Naive thymus-derived CD8-positive, alpha-beta T cell (primary cell): Measurements from ENCODE around the gene SMPD3. TPM values are rescaled to one million over a fixed set of nuclear protein-coding genes. Genes with fewer than 3 reads are reported as not detected.

Source experiments
- ATAC-seq, 2 donors: fragments of 150-1000 bp; cut with Tn5 transposase in 1 of 2; sonication (Bioruptor Pico), chemical (Tn5 transposase) in 1 of 2; 1 replicate in 1 of 2; 2 replicates in 1 of 2; pipeline ENCODE4 v1.10.0; 2021; ENCODE audit warnings: mild to moderate bottlenecking in 2 of 2, moderate library complexity in 2 of 2
- POLR2A ChIA-PET: fragments of 350-600 bp; sonication (Branson Sonifier 250); formaldehyde crosslinking; loops from one replicate; lab custom pipeline; 2021; ENCODE audit warnings: antibody characterized with exemption; lab: Charles Lee
- DNase-seq, 10 donors: peaks; one replicate each; pipeline versions ENCODE4 v3.0.0 to v3.0.0-alpha.2; 2020 to 2022
- H3K27ac Mint-ChIP-seq, 10 donors: one replicate each; pipeline ENCODE4 v1.8.0; 2020 to 2022; ENCODE audit warnings: mild to moderate bottlenecking in 10 of 10, mixed read lengths in 10 of 10, moderate library complexity in 4 of 10, inconsistent platforms in 1 of 10
- H3K27me3 Mint-ChIP-seq, 5 donors: one replicate each; pipeline ENCODE4 v1.8.0; 2021 to 2022; ENCODE audit warnings: mixed read lengths in 5 of 5
- H3K36me3 Mint-ChIP-seq, 3 donors: one replicate each; pipeline ENCODE4 v1.8.0; 2020 to 2022; ENCODE audit warnings: mixed read lengths in 3 of 3, mild to moderate bottlenecking in 2 of 3, inconsistent platforms in 1 of 3
- H3K4me1 Mint-ChIP-seq, 4 donors: one replicate each; pipeline ENCODE4 v1.8.0; 2021 to 2022; ENCODE audit warnings: mixed read lengths in 4 of 4
- H3K4me3 Mint-ChIP-seq, 10 donors: one replicate each; pipeline ENCODE4 v1.8.0; 2020 to 2022; ENCODE audit warnings: mild to moderate bottlenecking in 10 of 10, mixed read lengths in 10 of 10, moderate library complexity in 6 of 10, inconsistent platforms in 1 of 10
- H3K9me3 Mint-ChIP-seq, 9 donors: one replicate each; pipeline ENCODE4 v1.8.0; 2020 to 2022; ENCODE audit warnings: mixed read lengths in 9 of 9, mild to moderate bottlenecking in 3 of 9, inconsistent platforms in 1 of 9, moderate library complexity in 1 of 9
- polyA plus RNA-seq, 3 donors: library from polyadenylated mRNA; unstranded; fragments of 300-500 nt; fragmentation: Illumina TruSeq; gene quantifications; one replicate each; pipeline ENCODE4 v1.2.3, GENCODE V29; 2021
- total RNA-seq, 8 experiments: library from RNA in 2 of 8; stranded (reverse) in 2 of 8; gene quantifications; one replicate each; pipeline ENCODE4 v1.2.3 and lab custom pipeline; 2021 to 2026

The SMPD3 gene
- total and polyA plus RNA-seq, 5 experiments from 2014 or later, result 0.27 to 3.5 (median 0.88) TPM

- peak; percentile 35 to 38 for ATAC-seq
- Mint-ChIP-seq H3K27me3 (peaks cover 3 to 27% (median 3%) of the 10 kb centered on the region in 5 donors), H3K4me3 (peak overlapping the region; percentile 25 to 82 (median 66)), H3K36me3 (no peaks in the 10 kb centered on the region), H3K4me1 (peaks cover 28 to 72% (median 53%) of the 10 kb centered on the region in 4 donors), H3K27ac (peak overlapping the region; percentile 19 to 88 (median 62)), H3K9me3 (no peaks in the 10 kb centered on the region)
- peak in 3 of 10 donors; percentile 18 to 33 (median 27) for DNase-seq
- POLR2A ChIA-PET, result interaction anchor here (0.6 to 3.5 kb wide), 7 partner anchors 10 to 963 kb away, joined by 3 to 24 read pairs (median 4); no protein-coding TSS in a partner anchor
Observed at GRCh38 chr16:68369697-68370580, 78.4 kb downstream of the SMPD3 start.

GRCh38 chr16:68369168-68369567 lies 79.1 kb downstream of the SMPD3 start:
- Mint-ChIP-seq H3K9me3 (no peaks in the 10 kb centered on the region), H3K27ac (peak overlapping the region in 1 of 10 donors; percentile 82), H3K36me3 (no peaks in the 10 kb centered on the region), H3K27me3 (peaks cover 3 to 27% (median 3%) of the 10 kb centered on the region in 5 donors), H3K4me3 (peak overlapping the region in 9 of 10 donors; percentile 25 to 82 (median 74)), H3K4me1 (peaks cover 28 to 72% (median 55%) of the 10 kb centered on the region in 4 donors)
- POLR2A ChIA-PET, result interaction anchor here (0.6 to 3.5 kb wide), 6 partner anchors 9 to 611 kb away, joined by 3 to 24 read pairs (median 4); no protein-coding TSS in a partner anchor
- no peak for DNase-seq
- peak in 1 of 2 donors; percentile 17 for ATAC-seq

- peak; percentile 40 to 48 for ATAC-seq
- peak in 1 of 10 donors; percentile 30 for DNase-seq
- H3K27ac Mint-ChIP-seq, result peak overlapping the region in 7 of 10 donors; percentile 29 to 87 (median 75)
- no peaks in the 10 kb centered on the region for H3K36me3 Mint-ChIP-seq
- H3K4me1 Mint-ChIP-seq, result peaks cover 26 to 72% (median 54%) of the 10 kb centered on the region in 4 donors
- no peaks in the 10 kb centered on the region for H3K9me3 Mint-ChIP-seq
- H3K27me3 Mint-ChIP-seq, result peaks cover 3 to 27% (median 3%) of the 10 kb centered on the region in 5 donors
- POLR2A ChIA-PET, result interaction anchor here (0.7 to 3.5 kb wide), 4 partner anchors 8 to 610 kb away, joined by 3 to 24 read pairs (median 4); no protein-coding TSS in a partner anchor
- H3K4me3 Mint-ChIP-seq, result peak overlapping the region; percentile 31 to 85 (median 72)
Observed at GRCh38 chr16:68368301-68368888, 79.9 kb downstream of the SMPD3 start.

- POLR2A ChIA-PET, result interaction anchor here (1.3 to 3.5 kb wide), 2 partner anchors 11 to 50 kb away, joined by 5 to 24 read pairs; no protein-coding TSS in a partner anchor
- H3K36me3 Mint-ChIP-seq, result no peaks in the 10 kb centered on the region
- no peak for DNase-seq
- peaks cover 26 to 72% (median 54%) of the 10 kb centered on the region in 4 donors for H3K4me1 Mint-ChIP-seq
- H3K27me3 Mint-ChIP-seq, result peaks cover 3 to 27% (median 3%) of the 10 kb centered on the region in 5 donors
- H3K9me3 Mint-ChIP-seq, result no peaks in the 10 kb centered on the region
- H3K4me3 Mint-ChIP-seq, result peak overlapping the region in 4 of 10 donors; percentile 34 to 85 (median 79)
- peak overlapping the region in 1 of 10 donors; percentile 60 for H3K27ac Mint-ChIP-seq
- ATAC-seq, result no peak
Observed at GRCh38 chr16:68367891-68368290, 80.4 kb downstream of the SMPD3 start.

- Mint-ChIP-seq H3K36me3 (no peaks in the 10 kb centered on the region), H3K9me3 (no peaks in the 10 kb centered on the region), H3K27me3 (peaks cover 3 to 27% (median 3%) of the 10 kb centered on the region in 5 donors), H3K4me3 (peak overlapping the region in 3 of 10 donors; percentile 30 to 80 (median 42)), H3K27ac (no peak overlapping the region), H3K4me1 (peaks cover 26 to 68% (median 53%) of the 10 kb centered on the region in 4 donors)
- no peak for DNase-seq
- POLR2A ChIA-PET, result no interaction called here
- ATAC-seq, result no peak
Observed at GRCh38 chr16:68367440-68367839, 80.9 kb downstream of the SMPD3 start.

- Mint-ChIP-seq H3K4me1 (peaks cover 26 to 65% (median 50%) of the 10 kb centered on the region in 4 donors), H3K4me3 (peak overlapping the region in 3 of 10 donors; percentile 12 to 23 (median 18)), H3K27ac (peak overlapping the region in 1 of 10 donors; percentile 36), H3K36me3 (no peaks in the 10 kb centered on the region), H3K9me3 (no peaks in the 10 kb centered on the region), H3K27me3 (peaks cover 3 to 27% (median 3%) of the 10 kb centered on the region in 5 donors)
- POLR2A ChIA-PET, result no interaction called here
- DNase-seq, result peak in 7 of 10 donors; percentile 20 to 72 (median 38)
- ATAC-seq, result no peak
Observed at GRCh38 chr16:68367030-68367429, 81.3 kb downstream of the SMPD3 start.

GRCh38 chr16:68366062-68366461 lies 82.2 kb downstream of the SMPD3 start:
- H3K27me3 Mint-ChIP-seq, result peaks cover 3 to 27% (median 3%) of the 10 kb centered on the region in 5 donors
- DNase-seq (no peak), ATAC-seq (no peak)
- H3K36me3 Mint-ChIP-seq, result no peaks in the 10 kb centered on the region
- no peak overlapping the region for H3K27ac Mint-ChIP-seq
- peaks cover 24 to 55% (median 46%) of the 10 kb centered on the region in 4 donors for H3K4me1 Mint-ChIP-seq
- POLR2A ChIA-PET, result no interaction called here
- no peaks in the 10 kb centered on the region for H3K9me3 Mint-ChIP-seq
- no peak overlapping the region for H3K4me3 Mint-ChIP-seq

GRCh38 chr16:68365167-68365817 lies 83.0 kb downstream of the SMPD3 start:
- H3K27ac Mint-ChIP-seq, result peak overlapping the region in 1 of 10 donors; percentile 70
- H3K9me3 Mint-ChIP-seq, result no peaks in the 10 kb centered on the region
- H3K4me1 Mint-ChIP-seq, result peaks cover 22 to 51% (median 40%) of the 10 kb centered on the region in 4 donors
- ATAC-seq, result no peak
- DNase-seq, result no peak
- H3K27me3 Mint-ChIP-seq, result peaks cover 3 to 27% (median 3%) of the 10 kb centered on the region in 5 donors
- POLR2A ChIA-PET, result no interaction called here
- H3K4me3 Mint-ChIP-seq, result no peak overlapping the region
- peaks cover 0 to 5% (median 2%) of the 10 kb centered on the region in 3 donors for H3K36me3 Mint-ChIP-seq

GRCh38 chr16:68364561-68364998 lies 83.7 kb downstream of the SMPD3 start:
- ATAC-seq, result no peak

GRCh38 chr16:68363658-68364521 lies 84.4 kb downstream of the SMPD3 start:
- DNase-seq, result no peak
- no peak for ATAC-seq
- H3K9me3 Mint-ChIP-seq, result no peaks in the 10 kb centered on the region
- peaks cover 0 to 7% (median 2%) of the 10 kb centered on the region in 3 donors for H3K36me3 Mint-ChIP-seq
- H3K27me3 Mint-ChIP-seq, result peaks cover 3 to 27% (median 3%) of the 10 kb centered on the region in 5 donors
- H3K27ac Mint-ChIP-seq, result no peak overlapping the region
- POLR2A ChIA-PET, result interaction anchor here (0.8 kb wide), 1 partner anchor 9 kb away, joined by 4 read pairs; no protein-coding TSS in a partner anchor
- H3K4me3 Mint-ChIP-seq, result no peak overlapping the region
- peaks cover 19 to 39% (median 26%) of the 10 kb centered on the region in 4 donors for H3K4me1 Mint-ChIP-seq

More at GRCh38 chr16:68364561-68364998, 83.7 kb downstream of the SMPD3 start:
- Mint-ChIP-seq H3K36me3 (peaks cover 0 to 7% (median 2%) of the 10 kb centered on the region in 3 donors), H3K4me1 (peaks cover 19 to 46% (median 33%) of the 10 kb centered on the region in 4 donors), H3K4me3 (no peak overlapping the region), H3K27ac (no peak overlapping the region), H3K27me3 (peaks cover 3 to 27% (median 3%) of the 10 kb centered on the region in 5 donors), H3K9me3 (no peaks in the 10 kb centered on the region)
- no peak for DNase-seq
- POLR2A ChIA-PET, result interaction anchor here (0.8 kb wide), 1 partner anchor 8 kb away, joined by 4 read pairs; no protein-coding TSS in a partner anchor
